Neural progenitor cell (in vitro differentiated cells): ENCODE results near the gene ERCC1. TPM values are rescaled to one million over a fixed set of nuclear protein-coding genes. Genes with fewer than 3 reads are reported as not detected.

ENCODE experiments used
- DNase-seq: peaks from one replicate; pipeline ENCODE4 v3.0.0-alpha.2; 2016; ENCODE audit warnings: low spot score
- H2AFZ ChIP-seq: fragments of 200-600 bp; sonication (generic); replicated peaks from 2 replicates; pipeline ENCODE4 v1.6.1; 2016; ENCODE audit warnings: antibody characterized with exemption
- H3F3A ChIP-seq: fragments of 200-600 bp; sonication (generic); 2 replicates; pipeline ENCODE4 v1.6.1; 2016; ENCODE audit warnings: antibody characterized with exemption, low read depth
- H3K27ac ChIP-seq: fragments of 200-600 bp; sonication (generic); 2 replicates; pipeline ENCODE4 v1.5.1; 2016; ENCODE audit warnings: mild to moderate bottlenecking
- H3K27me3 ChIP-seq: fragments of 200-600 bp; sonication (generic); 2 replicates; pipeline ENCODE4 v1.6.1; 2016; ENCODE audit warnings: mild to moderate bottlenecking, moderate library complexity
- H3K36me3 ChIP-seq: fragments of 200-600 bp; sonication (generic); 2 replicates; pipeline ENCODE4 v1.5.1; 2016
- H3K4me1 ChIP-seq: fragments of 200-600 bp; sonication (generic); 2 replicates; pipeline ENCODE4 v1.6.1; 2016; ENCODE audit warnings: mixed run types
- H3K4me2 ChIP-seq: fragments of 200-600 bp; sonication (generic); 2 replicates; pipeline ENCODE4 v1.6.1; 2016
- H3K4me3 ChIP-seq: fragments of 200-600 bp; sonication (generic); 2 replicates; pipeline ENCODE4 v1.5.1; 2016
- H3K79me2 ChIP-seq: fragments of 200-600 bp; sonication (generic); 2 replicates; pipeline ENCODE4 v1.6.1; 2016; ENCODE audit warnings: low read depth
- H3K9ac ChIP-seq: fragments of 200-600 bp; sonication (generic); 2 replicates; pipeline ENCODE4 v1.6.1; 2016
- H3K9me3 ChIP-seq: fragments of 200-600 bp; sonication (generic); 2 replicates; pipeline ENCODE4 v1.5.1; 2016; ENCODE audit warnings: low read depth
- H4K20me1 ChIP-seq: fragments of 200-600 bp; sonication (generic); 2 replicates; pipeline ENCODE4 v1.6.1; 2016; ENCODE audit warnings: low read depth
- H3K27ac Mint-ChIP-seq: 3 replicates; pipeline ENCODE4 v1.8.0; 2021; ENCODE audit warnings: mixed read lengths
- H3K27me3 Mint-ChIP-seq: 2 replicates; pipeline ENCODE4 v1.8.0; 2022; ENCODE audit warnings: low read depth, mild to moderate bottlenecking, inconsistent platforms, moderate library complexity, mixed read lengths; ENCODE audit not compliant: insufficient read depth
- H3K36me3 Mint-ChIP-seq: 3 replicates; pipeline ENCODE4 v1.8.0; 2021; ENCODE audit warnings: mixed read lengths
- H3K4me1 Mint-ChIP-seq: 3 replicates; pipeline ENCODE4 v1.8.0; 2021; ENCODE audit warnings: mixed read lengths
- H3K4me3 Mint-ChIP-seq: 3 replicates; pipeline ENCODE4 v1.8.0; 2021; ENCODE audit warnings: mild to moderate bottlenecking, moderate library complexity, mixed read lengths
- H3K9me3 Mint-ChIP-seq: 3 replicates; pipeline ENCODE4 v1.8.0; 2020; ENCODE audit warnings: mixed read lengths
- CTCF ChIP-seq: fragments of 200-600 bp; sonication (generic); IDR thresholded peaks from 2 replicates; pipeline ENCODE4 v1.5.1; 2017; ENCODE audit warnings: antibody characterized with exemption, mild to moderate bottlenecking
- EZH2 ChIP-seq: fragments of 200-600 bp; sonication (generic); IDR thresholded peaks from 2 replicates; pipeline ENCODE4 v1.6.1; 2017; ENCODE audit warnings: antibody characterized with exemption, mild to moderate bottlenecking, moderate library complexity
- EZH2phosphoT487 ChIP-seq: fragments of 200-600 bp; sonication (generic); IDR thresholded peaks from 2 replicates; pipeline ENCODE4 v1.6.1; 2017; ENCODE audit warnings: antibody characterized with exemption
- total RNA-seq: library from RNA; depleted of rRNA; stranded (reverse); fragments of >200 nt; gene quantifications from 2 replicates; pipeline ENCODE4 v1.2.3, GENCODE V29; 2015; ENCODE audit warnings: low replicate concordance

The ERCC1 gene
- total RNA-seq, 1 donor from 2014 or later: 46.0 TPM

- H3K27me3 ChIP-seq: peaks cover 31% of the 10 kb centered on the region
- peaks cover 4% of the 10 kb centered on the region for H3K4me1 ChIP-seq
- H3K36me3 ChIP-seq: no peaks in the 10 kb centered on the region
- H2AFZ ChIP-seq: peak overlapping the region; percentile 87
- H4K20me1 ChIP-seq: no peaks in the 10 kb centered on the region
- Mint-ChIP-seq H3K4me1 (peaks cover 46% of the 10 kb centered on the region), H3K36me3 (no peaks in the 10 kb centered on the region), H3K4me3 (peak overlapping the region; percentile 85), H3K27ac (peak overlapping the region; percentile 91), H3K27me3 (peaks cover 23% of the 10 kb centered on the region), H3K9me3 (peaks cover 2% of the 10 kb centered on the region)
- peaks cover 38% of the 10 kb centered on the region for H3F3A ChIP-seq
- H3K79me2 ChIP-seq: no peaks in the 10 kb centered on the region
- DNase-seq: no peak
- no peak overlapping the region for H3K27ac ChIP-seq
- peak overlapping the region; percentile 84 for H3K4me2 ChIP-seq
- H3K9ac ChIP-seq: no peak overlapping the region
- peak overlapping the region; percentile 61 for H3K4me3 ChIP-seq
- no peaks in the 10 kb centered on the region for H3K9me3 ChIP-seq
- no peak for TF ChIP-seq EZH2
- peak; percentile 19 for TF ChIP-seq EZH2phosphoT487
Measured at GRCh38 chr19:45451131-45451849, 27.6 kb upstream of the ERCC1 start.

GRCh38 chr19:45450012-45450333, 26.3 kb upstream of the ERCC1 start:
- no peaks in the 10 kb centered on the region for H3K79me2 ChIP-seq
- H3K27ac ChIP-seq: no peak overlapping the region
- H3K4me1 ChIP-seq: peaks cover under 1% of the 10 kb centered on the region
- H4K20me1 ChIP-seq: no peaks in the 10 kb centered on the region
- peak overlapping the region; percentile 92 for H3K27ac Mint-ChIP-seq
- H3K9me3 Mint-ChIP-seq: peaks cover 2% of the 10 kb centered on the region
- peak overlapping the region; percentile 84 for H3K4me2 ChIP-seq
- no peaks in the 10 kb centered on the region for H3K36me3 ChIP-seq
- H3K9me3 ChIP-seq: no peaks in the 10 kb centered on the region
- peaks cover 41% of the 10 kb centered on the region for H3K4me1 Mint-ChIP-seq
- H3K36me3 Mint-ChIP-seq: no peaks in the 10 kb centered on the region
- TF ChIP-seq EZH2: no peak
- TF ChIP-seq EZH2phosphoT487: no peak
- no peak for TF ChIP-seq CTCF
- H3K4me3 Mint-ChIP-seq: peak overlapping the region; percentile 89
- peak overlapping the region; percentile 94 for H2AFZ ChIP-seq
- peaks cover 35% of the 10 kb centered on the region for H3K27me3 ChIP-seq
- H3K9ac ChIP-seq: no peak overlapping the region
- peaks cover 45% of the 10 kb centered on the region for H3F3A ChIP-seq
- DNase-seq: no peak
- peak overlapping the region; percentile 61 for H3K4me3 ChIP-seq
- peaks cover 22% of the 10 kb centered on the region for H3K27me3 Mint-ChIP-seq

- Mint-ChIP-seq H3K36me3 (no peaks in the 10 kb centered on the region), H3K27me3 (peaks cover 18% of the 10 kb centered on the region), H3K27ac (peak overlapping the region; percentile 50), H3K4me1 (peaks cover 46% of the 10 kb centered on the region), H3K4me3 (peak overlapping the region; percentile 34), H3K9me3 (peaks cover 2% of the 10 kb centered on the region)
- Histone ChIP-seq H3K79me2 (no peaks in the 10 kb centered on the region), H3K36me3 (no peaks in the 10 kb centered on the region), H3K27me3 (peaks cover 40% of the 10 kb centered on the region), H2AFZ (no peak overlapping the region), H3K9ac (no peak overlapping the region), H3K4me3 (no peak overlapping the region), H3K4me1 (peaks cover 7% of the 10 kb centered on the region), H3K27ac (no peak overlapping the region), H4K20me1 (no peaks in the 10 kb centered on the region), H3K4me2 (no peak overlapping the region), H3F3A (peaks cover 53% of the 10 kb centered on the region), H3K9me3 (no peaks in the 10 kb centered on the region)
- no peak for DNase-seq
- TF ChIP-seq EZH2phosphoT487: no peak
- no peak for TF ChIP-seq CTCF
- no peak for TF ChIP-seq EZH2
Measured at GRCh38 chr19:45448887-45449299, 25.2 kb upstream of the ERCC1 start.

GRCh38 chr19:45448425-45448756, 24.7 kb upstream of the ERCC1 start:
- H3K9me3 ChIP-seq: no peaks in the 10 kb centered on the region
- Mint-ChIP-seq H3K27ac (peak overlapping the region; percentile 1), H3K4me1 (peaks cover 48% of the 10 kb centered on the region), H3K36me3 (no peaks in the 10 kb centered on the region), H3K4me3 (no peak overlapping the region), H3K27me3 (peaks cover 21% of the 10 kb centered on the region), H3K9me3 (peaks cover 2% of the 10 kb centered on the region)
- H2AFZ ChIP-seq: no peak overlapping the region
- H3K79me2 ChIP-seq: no peaks in the 10 kb centered on the region
- peaks cover 7% of the 10 kb centered on the region for H3K4me1 ChIP-seq
- no peak for DNase-seq
- no peak overlapping the region for H3K27ac ChIP-seq
- H3K27me3 ChIP-seq: peaks cover 40% of the 10 kb centered on the region
- H3K4me3 ChIP-seq: no peak overlapping the region
- H3F3A ChIP-seq: peaks cover 58% of the 10 kb centered on the region
- no peak overlapping the region for H3K4me2 ChIP-seq
- TF ChIP-seq EZH2phosphoT487 (no peak), EZH2 (no peak), CTCF (no peak)
- H3K9ac ChIP-seq: no peak overlapping the region
- H3K36me3 ChIP-seq: no peaks in the 10 kb centered on the region
- H4K20me1 ChIP-seq: no peaks in the 10 kb centered on the region
